ENCODE data around the gene NRARP.

GRCh38 chr9:137300567-137301080 lies 1.4 kb downstream of the NRARP start:
- TF ChIP-seq POLR2A (IDR thresholded peaks at IDR 0.05; ENCODE audit: low read length) = no peak
- TF ChIP-seq GATA1 (IDR thresholded peaks at IDR 0.05; ENCODE audit: low read depth, low read length) = no peak
